HG02870 (cell line): ENCODE data around the gene SERPINA9.
"Not testable (repeated sequence)": the region's sequence is repeated elsewhere in the genome, so short reads cannot be mapped to it uniquely, and the experiment has no call there.

Experiments
- ATAC-seq: cut with Tn5 transposase; IDR thresholded peaks from one replicate; pipeline ENCODE4 v1.9.1; 2021; ENCODE audit warnings: mild to moderate bottlenecking, moderate library complexity; ENCODE audit not compliant: unreplicated experiment

Gene SERPINA9

GRCh38 chr14:94489336-94489735, 13.3 kb upstream of the SERPINA9 start:
- no peak for ATAC-seq

- no peak for ATAC-seq
Observed at GRCh38 chr14:94486883-94487282, 10.9 kb upstream of the SERPINA9 start.

GRCh38 chr14:94485944-94486841, 10.2 kb upstream of the SERPINA9 start:
- ATAC-seq = no peak

- no peak for ATAC-seq
Observed at GRCh38 chr14:94484481-94484880, 8.5 kb upstream of the SERPINA9 start.

GRCh38 chr14:94483729-94484275, 7.8 kb upstream of the SERPINA9 start:
- ATAC-seq = no peak

- ATAC-seq = no peak
Observed at GRCh38 chr14:94483071-94483451, 7.1 kb upstream of the SERPINA9 start.

- not testable (repeated sequence) for ATAC-seq
Observed at GRCh38 chr14:94482132-94483070, 6.4 kb upstream of the SERPINA9 start.

- no peak for ATAC-seq
Observed at GRCh38 chr14:94481468-94482131, 5.6 kb upstream of the SERPINA9 start.

- no peak for ATAC-seq
Observed at GRCh38 chr14:94480809-94481208, 4.8 kb upstream of the SERPINA9 start.

GRCh38 chr14:94478420-94478819, 2.4 kb upstream of the SERPINA9 start:
- no peak for ATAC-seq

- no peak for ATAC-seq
Observed at GRCh38 chr14:94474581-94475031, 1.4 kb downstream of the SERPINA9 start.

- no peak for ATAC-seq
Observed at GRCh38 chr14:94473666-94474410, 2.2 kb downstream of the SERPINA9 start.

- ATAC-seq = no peak
Observed at GRCh38 chr14:94472842-94473241, 3.2 kb downstream of the SERPINA9 start.

GRCh38 chr14:94471045-94471444, 5.0 kb downstream of the SERPINA9 start:
- no peak for ATAC-seq

- ATAC-seq = no peak
Observed at GRCh38 chr14:94470311-94470710, 5.7 kb downstream of the SERPINA9 start.

- ATAC-seq = no peak
Observed at GRCh38 chr14:94469261-94469660, 6.7 kb downstream of the SERPINA9 start.

- ATAC-seq = no peak
Observed at GRCh38 chr14:94467728-94468520, 8.1 kb downstream of the SERPINA9 start.

- ATAC-seq = no peak
Observed at GRCh38 chr14:94466706-94467370, 9.2 kb downstream of the SERPINA9 start.

GRCh38 chr14:94465042-94465441, 11.0 kb downstream of the SERPINA9 start:
- no peak for ATAC-seq
